ENCODE measurements around the gene HSP90AA1. TPM values are rescaled to one million over a fixed set of nuclear protein-coding genes. Genes with fewer than 3 reads are reported as not detected.

Gene HSP90AA1
- total and polyA plus RNA-seq, 2 of the 8 experiments (the other 6 are each of a cell fraction or from before 2014, with no cell fraction given): 339 to 878 TPM

DNA sequence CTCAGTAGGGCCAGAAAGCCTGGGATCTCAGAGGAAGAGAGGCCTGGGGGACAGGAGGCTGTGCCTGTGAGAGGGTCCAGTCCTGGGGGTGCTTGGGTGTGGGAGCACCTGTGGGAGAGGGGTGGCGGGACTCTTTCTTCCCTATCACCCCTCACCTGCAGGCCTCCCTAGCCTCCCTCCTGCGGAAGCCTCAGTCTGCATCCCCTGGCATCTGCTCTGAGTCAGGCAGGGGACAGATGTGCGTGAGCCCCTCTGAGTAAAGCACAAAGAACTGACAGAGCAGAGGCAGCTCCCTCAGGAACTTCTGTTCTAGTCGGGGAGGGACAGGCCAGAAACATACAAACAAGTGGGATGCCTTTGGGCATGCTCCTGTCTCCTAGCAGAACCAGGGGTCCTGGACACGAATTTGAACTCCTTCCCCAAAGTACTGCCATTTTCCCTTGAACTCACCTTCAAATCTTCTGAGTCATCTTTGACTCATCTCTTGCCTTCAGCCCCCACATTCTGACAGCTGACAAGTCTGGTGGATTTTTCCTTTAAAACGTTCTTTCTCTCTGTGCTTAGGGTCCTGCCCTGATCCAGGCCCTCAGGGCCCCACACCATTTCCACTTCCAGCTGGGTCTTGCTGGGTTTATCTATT lies 8.5 kb upstream of the HSP90AA1 start:
- Histone ChIP-seq H4K20me1 (replicated peaks in 1 of 2; ENCODE audit: control insufficient read depth in 1 of 2, insufficient read depth in 2 of 2, low read length in 2 of 2) (peaks cover 0 to 1% of the 10 kb centered on the region in 2 experiments), H3K4me3 (ENCODE audit: extremely low read depth in 1 of 4, insufficient read depth in 2 of 4, low read depth in 3 of 4, low read length in 4 of 4) (no peak overlapping the region), H4K5ac (ENCODE audit: insufficient read length, low read depth, low read length) (no peak overlapping the region), H2AK5ac (ENCODE audit: low read depth, low read length) (0 out of 2 replicates have a peak overlapping the region, but pooled peaks have one; percentile 55), H3K27ac (ENCODE audit: low read depth, low read length) (no peak overlapping the region), H3K23ac (ENCODE audit: insufficient read length) (no peak overlapping the region), H3K18ac (ENCODE audit: extremely low read depth, low read length) (no peak overlapping the region), H2BK12ac (ENCODE audit: low read depth, low read length) (peak overlapping the region; percentile 60; the same call in 1 of the 2 replicates), H3K23me2 (ENCODE audit: low read depth, low read length) (no peaks in the 10 kb centered on the region), H3K4ac (replicated peaks; ENCODE audit: insufficient read length, low read depth, low read length) (no peak overlapping the region), H3K27me3 (replicated peaks in 1 of 4; ENCODE audit: control insufficient read depth in 3 of 4, extremely low read depth in 1 of 4, insufficient read depth in 3 of 4, low read length in 3 of 4) (no peaks in the 10 kb centered on the region), H3K56ac (replicated peaks; ENCODE audit: insufficient read length, low read depth, low read length) (no peak overlapping the region), H2BK15ac (ENCODE audit: low read length) (0 out of 2 replicates have a peak overlapping the region, but pooled peaks have one; percentile 8), H2BK120ac (replicated peaks; ENCODE audit: low read depth, low read length) (no peak overlapping the region), H2AFZ (ENCODE audit: low read length) (no peak overlapping the region), H3K79me2 (ENCODE audit: control insufficient read depth in 1 of 2, insufficient read depth in 2 of 2, low read length in 2 of 2) (no peaks in the 10 kb centered on the region), H3K14ac (ENCODE audit: insufficient read length) (no peak overlapping the region), H4K91ac (replicated peaks; ENCODE audit: insufficient read length, low read length) (no peak overlapping the region), H2BK20ac (ENCODE audit: low read length) (0 out of 2 replicates have a peak overlapping the region, but pooled peaks have one; percentile 21), H3K4me2 (ENCODE audit: insufficient read depth in 1 of 2, low read depth in 2 of 2, low read length in 2 of 2) (no peak overlapping the region), H3K9me3 (ENCODE audit: insufficient read depth in 2 of 2, low read depth in 1 of 2, low read length in 1 of 2) (no peaks in the 10 kb centered on the region), H3K4me1 (replicated peaks in 1 of 4; ENCODE audit: control insufficient read depth in 3 of 4, insufficient read depth in 4 of 4, low read length in 3 of 4) (peaks cover 0 to 14% (median 9%) of the 10 kb centered on the region in 4 experiments; a peak in 6 of 7 replicates), H3K36me3 (ENCODE audit: control insufficient read depth in 2 of 4, insufficient read depth in 4 of 4, low read length in 3 of 4) (no peaks in the 10 kb centered on the region), H3K79me1 (ENCODE audit: low read depth, low read length) (no peaks in the 10 kb centered on the region), H4K8ac (ENCODE audit: extremely low read depth, insufficient read depth, low read length) (no peak overlapping the region), H3K9ac (replicated peaks in 1 of 4; ENCODE audit: extremely low read depth in 1 of 4, low read depth in 3 of 4, low read length in 3 of 4) (no peak overlapping the region), H2BK5ac (ENCODE audit: low read depth, low read length) (no peak overlapping the region)
- ChIA-PET CTCF (ENCODE audit: partially characterized antibody) (interaction anchor here (0.7 to 7.6 kb wide), 28 partner anchors 10 to 325 kb away, joined by 3 to 74 read pairs (median 5); partner anchors contain the start of gene ZNF839), POLR2A (ENCODE audit: partially characterized antibody) (interaction anchor here (1.0 to 4.1 kb wide), 8 partner anchors 7 to 219 kb away, joined by 3 to 30 read pairs (median 4); partner anchors contain the start of gene HSP90AA1)
- 68% methylated on average over 6 of the region's 6 CpGs; no CpG with 5 or more reads in 1 of the 2 experiments for WGBS, 2 experiments (ENCODE audit: extremely low coverage in 1 of 2, insufficient coverage in 1 of 2, insufficient read length in 1 of 2, insufficient replicate concordance in 2 of 2, low coverage in 1 of 2, low lambda C conversion rate in 2 of 2, missing lambda C conversion rate in 1 of 2)
- no peak for DNase-seq (ENCODE audit: low read depth in 1 of 2, low spot score in 2 of 2)
- no peak for FAIRE-seq
- TF ChIP-seq RBBP5 (IDR thresholded peaks at IDR 0.05; ENCODE audit: borderline replicate concordance, low read depth, low read length): no peak
- TF ChIP-seq RNF2 (IDR thresholded peaks at IDR 0.05; ENCODE audit: borderline replicate concordance, low read depth, low read length, missing control alignments, poor library complexity, severe bottlenecking): no peak
- no peak for TF ChIP-seq CTCF (IDR thresholded peaks at IDR 0.05; ENCODE audit: control extremely low read depth in 1 of 3, insufficient read depth in 1 of 3, low read depth in 1 of 3, low read length in 3 of 3)
- TF ChIP-seq BRCA1 (IDR thresholded peaks at IDR 0.05; ENCODE audit: low read depth, low read length): no peak
- no peak for TF ChIP-seq SUZ12 (IDR thresholded peaks at IDR 0.05; ENCODE audit: low read length)
- TF ChIP-seq PHF8 (conservative IDR thresholded peaks at IDR 0.05; ENCODE audit: low read depth, low read length): no peak
- no peak for TF ChIP-seq GTF2F1 (IDR thresholded peaks at IDR 0.05; ENCODE audit: borderline replicate concordance, low read depth, low read length)
- no peak for TF ChIP-seq CBX5 (IDR thresholded peaks at IDR 0.05; ENCODE audit: low read depth, low read length)
- TF ChIP-seq CHD1 (IDR thresholded peaks at IDR 0.05; ENCODE audit: low read depth, low read length): no peak

All from H1 (cell line).